Kidney (tissue), 22 donors: ENCODE data around the gene NEUROD2. TPM values are rescaled to one million over a fixed set of nuclear protein-coding genes. Genes with fewer than 3 reads are reported as not detected.
A peak's percentile ranks its signal among the peaks of the same experiment; 100 is the strongest.

ENCODE experiments used
- DNase-seq, 5 donors: peaks; one replicate each; pipeline ENCODE4 v3.0.0-alpha.2; 2013 to 2020
- FAIRE-seq: peaks from 2 replicates; lab custom pipeline; 2012; peaks lifted over from hg19 to GRCh38; lab: Jason Lieb, UNC
- H3K27ac ChIP-seq, 2 donors: one replicate each; pipeline ENCODE4 v1.7.0; 2013; ENCODE audit warnings: low read depth in 2 of 2, low read length in 2 of 2, inconsistent platforms in 1 of 2
- H3K27me3 ChIP-seq: one replicate; pipeline ENCODE4 v1.7.1; 2013; ENCODE audit warnings: low read length, inconsistent platforms; ENCODE audit not compliant: control insufficient read depth, insufficient read depth
- H3K36me3 ChIP-seq, 3 donors: one replicate each; pipeline versions ENCODE4 v1.7.0 to v1.7.1; 2013; ENCODE audit warnings: low read length in 3 of 3, control low read depth in 1 of 3, inconsistent platforms in 1 of 3; ENCODE audit not compliant: insufficient read depth in 3 of 3, control insufficient read depth in 2 of 3
- H3K4me1 ChIP-seq, 3 donors: one replicate each; pipeline versions ENCODE4 v1.7.0 to v1.7.1; 2013; ENCODE audit warnings: low read length in 3 of 3, inconsistent platforms in 1 of 3, low read depth in 1 of 3; ENCODE audit not compliant: control insufficient read depth in 2 of 3, insufficient read depth in 2 of 3
- H3K4me3 ChIP-seq, 3 donors: one replicate each; pipeline versions ENCODE4 v1.7.0 to v1.8.1; 2013; ENCODE audit warnings: low read length in 3 of 3, control low read depth in 1 of 3, inconsistent platforms in 1 of 3
- H3K9ac ChIP-seq, 3 donors: one replicate each; pipeline versions ENCODE4 v1.7.0 to v1.7.1; 2013; ENCODE audit warnings: low read length in 3 of 3, control low read depth in 1 of 3, inconsistent platforms in 1 of 3
- H3K9me3 ChIP-seq, 3 donors: one replicate each; pipeline versions ENCODE4 v1.7.0 to v1.7.1; 2013; ENCODE audit warnings: low read length in 3 of 3, control low read depth in 1 of 3, inconsistent platforms in 1 of 3; ENCODE audit not compliant: control insufficient read depth in 2 of 3, insufficient read depth in 1 of 3
- CTCF ChIP-seq: IDR thresholded peaks from 3 replicates; pipeline ENCODE4 v1.5.1; 2012; ENCODE audit warnings: mild to moderate bottlenecking, moderate library complexity, borderline replicate concordance; ENCODE audit not compliant: insufficient read depth; ENCODE audit errors: extremely low read depth
- intact Hi-C: fragments of 100-400 bp; cut with DNase I; formaldehyde crosslinking; loops from one replicate; pipeline ENCODE4 v1.11.1; 2022
- long read RNA-seq, 10 donors: library from polyadenylated mRNA in 1 of 10; unstranded in 1 of 10; transcript quantifications; one replicate each; pipeline ENCODE4 v2.0.0 and lab custom pipeline, GENCODE V29; 2021 to 2026
- polyA plus RNA-seq: library from polyadenylated mRNA; stranded (reverse); fragments of 350-450 nt; fragmentation: Illumina TruSeq; extraction: RNeasy Lipid Tissue Mini Kit (QIAGEN cat#74804); gene quantifications from one replicate; pipeline ENCODE4 v1.2.3, GENCODE V29; 2014; ENCODE audit warnings: low read depth, low replicate concordance; ENCODE audit not compliant: insufficient read depth
- total RNA-seq: library from RNA; stranded (reverse); fragmentation: NEBNext Ultra II Directional; extraction: Animal tissue kit (Norgen Biotek cat#: 25700); gene quantifications from one replicate; pipeline ENCODE4 v1.2.1, GENCODE V29; 2021
- donor health status: control.
- donor health status: control.
- donor health status: control.
- donor health status: control.
- donor health status: control.
- donor health status: DM: yes; HTN: yes; CAD: no.
- donor health status: Normal renal cell carcinoma (clear cell type).

NEUROD2 gene
- not detected for total RNA-seq
- not detected for polyA plus RNA-seq
- long read RNA-seq, donor 1, full-length matches to known transcripts: 1 of 1 reads
- long read RNA-seq, donor 1, partial matches to known transcripts: 0 of 1 reads
- long read RNA-seq, donor 1, other reads (novel, unspliced or antisense): 0 of 1 reads
- long read RNA-seq, donor 2: 0 reads
- long read RNA-seq, donor 3, full-length matches to known transcripts: 1 of 1 reads
- long read RNA-seq, donor 3, partial matches to known transcripts: 0 of 1 reads
- long read RNA-seq, donor 3, other reads (novel, unspliced or antisense): 0 of 1 reads
- long read RNA-seq, donor 4: 0 reads
- long read RNA-seq, donor 5: 0 reads
- long read RNA-seq, donor 6: 0 reads
- long read RNA-seq, donor 7, full-length matches to known transcripts: 1 of 1 reads
- long read RNA-seq, donor 7, partial matches to known transcripts: 0 of 1 reads
- long read RNA-seq, donor 7, other reads (novel, unspliced or antisense): 0 of 1 reads
- long read RNA-seq, donor 8, full-length matches to known transcripts: 2 of 2 reads
- long read RNA-seq, donor 8, partial matches to known transcripts: 0 of 2 reads
- long read RNA-seq, donor 8, other reads (novel, unspliced or antisense): 0 of 2 reads
- long read RNA-seq, donor 9, full-length matches to known transcripts: 1 of 1 reads
- long read RNA-seq, donor 9, partial matches to known transcripts: 0 of 1 reads
- long read RNA-seq, donor 9, other reads (novel, unspliced or antisense): 0 of 1 reads
- long read RNA-seq, donor 10: 0 reads

- no peak within 1 kb of the TSS for H3K27ac ChIP-seq
- intact Hi-C loops: no loop called here
- no peak within 1 kb of the TSS for H3K9ac ChIP-seq
- no peaks in the 10 kb centered on the region for H3K36me3 ChIP-seq
- peaks cover 0 to 11% (median 0%) of the 10 kb centered on the region in 3 donors for H3K4me1 ChIP-seq
- no peaks in the 10 kb centered on the region for H3K9me3 ChIP-seq
- H3K27me3 ChIP-seq: peaks cover 42% of the 10 kb centered on the region
- FAIRE-seq: no peak
- peak in 1 of 5 donors; percentile 26 for DNase-seq
- no peak for TF ChIP-seq CTCF
- H3K4me3 ChIP-seq: no peak within 1 kb of the TSS
These were observed at the start of gene NEUROD2 for GRCh38 chr17:39607851-39608130. Gene NEUROD2, minus strand, starts transcription at chr17:39607920. Its CDS starts 1,321 bp downstream, at chr17:39606599.

- Histone ChIP-seq H3K27ac (no peak overlapping the region), H3K9me3 (no peaks in the 10 kb centered on the region), H3K4me1 (peaks cover 0 to 7% (median 0%) of the 10 kb centered on the region in 3 donors), H3K36me3 (peaks cover 0 to 4% (median under 1%) of the 10 kb centered on the region in 3 donors), H3K27me3 (no peaks in the 10 kb centered on the region), H3K4me3 (no peak overlapping the region), H3K9ac (no peak overlapping the region)
- FAIRE-seq (no peak), DNase-seq (no peak)
- TF ChIP-seq CTCF: no peak
- intact Hi-C loops: no loop called here
These were observed 47.4 kb upstream of the NEUROD2 start for GRCh38 chr17:39655105-39655504.

GRCh38 chr17:39653662-39654331, 46.1 kb upstream of the NEUROD2 start:
- H3K9me3 ChIP-seq: no peaks in the 10 kb centered on the region
- no peaks in the 10 kb centered on the region for H3K27me3 ChIP-seq
- DNase-seq (peak in 4 of 5 donors; percentile 61 to 83 (median 71)), FAIRE-seq (no peak)
- H3K4me1 ChIP-seq: peaks cover 0 to 5% (median 0%) of the 10 kb centered on the region in 3 donors
- peaks cover 0 to 3% (median under 1%) of the 10 kb centered on the region in 3 donors for H3K36me3 ChIP-seq
- H3K27ac ChIP-seq: no peak overlapping the region
- intact Hi-C loops: no loop called here
- no peak overlapping the region for H3K9ac ChIP-seq
- peak; percentile 60 for TF ChIP-seq CTCF
- H3K4me3 ChIP-seq: no peak overlapping the region
